ENCODE results near the gene ST8SIA1.
"Not testable (repeated sequence)": the region's sequence is repeated elsewhere in the genome, so short reads cannot be mapped to it uniquely, and the experiment has no call there.

ST8SIA1 gene

GRCh38 chr12:22334410-22335100 is at the start of gene ST8SIA1:
Gene ST8SIA1, minus strand, starts transcription at chr12:22334707. Its CDS starts 475 bp downstream, at chr12:22334232.
- DNase-seq (ENCODE audit: low spot score) = peak; percentile 76

- no peak for DNase-seq (ENCODE audit: low spot score)
These were observed 45.5 kb upstream of the ST8SIA1 start for GRCh38 chr12:22380031-22380430.

GRCh38 chr12:22377731-22378496 is 43.4 kb upstream of the ST8SIA1 start:
- no peak for DNase-seq (ENCODE audit: low spot score)

- not testable (repeated sequence) for DNase-seq (ENCODE audit: low spot score)
These were observed 42.2 kb upstream of the ST8SIA1 start for GRCh38 chr12:22376596-22377150.

- DNase-seq (ENCODE audit: low spot score) = no peak
These were observed 40.0 kb upstream of the ST8SIA1 start for GRCh38 chr12:22374508-22374907.

- DNase-seq (ENCODE audit: low spot score) = no peak
These were observed 37.9 kb upstream of the ST8SIA1 start for GRCh38 chr12:22372277-22372837.

- no peak for DNase-seq (ENCODE audit: low spot score)
These were observed 31.7 kb upstream of the ST8SIA1 start for GRCh38 chr12:22366181-22366580.

GRCh38 chr12:22361785-22362184 is 27.3 kb upstream of the ST8SIA1 start:
- peak; percentile 68 for DNase-seq (ENCODE audit: low spot score)

- DNase-seq (ENCODE audit: low spot score) = no peak
These were observed 26.3 kb upstream of the ST8SIA1 start for GRCh38 chr12:22360774-22361173.

- DNase-seq (ENCODE audit: low spot score) = no peak
These were observed 23.0 kb upstream of the ST8SIA1 start for GRCh38 chr12:22357531-22357930.

- no peak for DNase-seq (ENCODE audit: low spot score)
These were observed 21.7 kb upstream of the ST8SIA1 start for GRCh38 chr12:22356231-22356630.

GRCh38 chr12:22355011-22355580 is 20.6 kb upstream of the ST8SIA1 start:
- no peak for DNase-seq (ENCODE audit: low spot score)

- DNase-seq (ENCODE audit: low spot score) = no peak
These were observed 19.3 kb upstream of the ST8SIA1 start for GRCh38 chr12:22353615-22354325.

GRCh38 chr12:22350886-22351285 is 16.4 kb upstream of the ST8SIA1 start:
- no peak for DNase-seq (ENCODE audit: low spot score)

GRCh38 chr12:22348208-22348607 is 13.7 kb upstream of the ST8SIA1 start:
- DNase-seq (ENCODE audit: low spot score) = no peak

- no peak for DNase-seq (ENCODE audit: low spot score)
These were observed 5.6 kb upstream of the ST8SIA1 start for GRCh38 chr12:22340143-22340542.

- DNase-seq (ENCODE audit: low spot score) = no peak
These were observed 5.2 kb upstream of the ST8SIA1 start for GRCh38 chr12:22339691-22340090.

GRCh38 chr12:22335794-22336166 is 1.3 kb upstream of the ST8SIA1 start:
- no peak for DNase-seq (ENCODE audit: low spot score)

GRCh38 chr12:22333713-22334409 is 646 bp downstream of the ST8SIA1 start:
- peak; percentile 60 for DNase-seq (ENCODE audit: low spot score)

GRCh38 chr12:22333186-22333712 is 1.3 kb downstream of the ST8SIA1 start:
- no peak for DNase-seq (ENCODE audit: low spot score)

GRCh38 chr12:22332202-22332601 is 2.3 kb downstream of the ST8SIA1 start:
- DNase-seq (ENCODE audit: low spot score) = no peak

Data from ecto neural progenitor cell (in vitro differentiated cells).